Uterus (tissue), 4 donors: ENCODE data around the gene COG7. TPM values are rescaled to one million over a fixed set of nuclear protein-coding genes. Genes with fewer than 3 reads are reported as not detected.
"Not testable (repeated sequence)": the region's sequence is repeated elsewhere in the genome, so short reads cannot be mapped to it uniquely, and the experiment has no call there.

Source experiments
- DNase-seq, 2 donors: peaks; one replicate each; pipeline ENCODE4 v3.0.0-alpha.2; 2019 to 2020
- H3K27ac ChIP-seq, 2 donors: fragments of 200-600 bp; sonication (generic); 1 replicate in 1 of 2; 2 replicates in 1 of 2; pipeline ENCODE4 v1.5.1; 2016 to 2018
- H3K27me3 ChIP-seq, 2 donors: fragments of 200-600 bp; sonication (generic); one replicate each; pipeline ENCODE4 v1.5.1; 2018 to 2019; ENCODE audit warnings: control low read depth in 1 of 2
- H3K36me3 ChIP-seq, 2 donors: fragments of 200-600 bp; sonication (generic); one replicate each; pipeline ENCODE4 v1.5.1; 2019; ENCODE audit warnings: control low read depth in 1 of 2
- H3K4me1 ChIP-seq, 2 donors: fragments of 200-600 bp; sonication (generic); one replicate each; pipeline ENCODE4 v1.5.1; 2018 to 2019; ENCODE audit warnings: control low read depth in 1 of 2
- H3K4me3 ChIP-seq, 2 donors: fragments of 200-600 bp; sonication (generic); 1 replicate in 1 of 2; 2 replicates in 1 of 2; pipeline ENCODE4 v1.5.1; 2018 to 2019; ENCODE audit warnings: mild to moderate bottlenecking in 1 of 2
- H3K9me3 ChIP-seq, 2 donors: fragments of 200-600 bp; sonication (generic); one replicate each; pipeline ENCODE4 v1.5.1; 2019; ENCODE audit warnings: control low read depth in 1 of 2
- CTCF ChIP-seq, 4 experiments: fragments of 200-600 bp in 2 of 4; fragments of 450-650 bp in 2 of 4; sonication (generic) in 2 of 4; IDR thresholded peaks; one replicate each; pipeline ENCODE4 v1.5.1; 2016 to 2019; ENCODE audit warnings: antibody characterized with exemption in 4 of 4, mild to moderate bottlenecking in 2 of 4, moderate library complexity in 1 of 4
- POLR2A ChIP-seq, 2 donors: fragments of 450-650 bp; IDR thresholded peaks; one replicate each; pipeline ENCODE4 v1.6.1; 2016; ENCODE audit warnings: antibody characterized with exemption in 2 of 2, mild to moderate bottlenecking in 1 of 2, moderate library complexity in 1 of 2
- intact Hi-C: fragments of 100-400 bp; cut with DNase I; formaldehyde crosslinking; loops from one replicate; pipeline ENCODE4 v1.15.1; 2023; ENCODE audit warnings: low total_unique reads
- total RNA-seq, 4 donors: library from RNA; depleted of rRNA in 3 of 4; stranded (reverse); fragments of >200 nt in 3 of 4; gene quantifications; one replicate each; pipeline versions ENCODE4 v1.1.0 to v1.2.4, GENCODE V29; 2014 to 2023
- donor health status: DM: yes; HTN: yes; CAD: no.

The COG7 gene
- total RNA-seq, 4 donors from 2014 or later, result 11.5 to 393 (median 32.2) TPM

- Histone ChIP-seq H3K4me1 (no peaks in the 10 kb centered on the region), H3K27me3 (no peaks in the 10 kb centered on the region), H3K27ac (peak overlapping the region in 1 of 2 donors; percentile 56), H3K9me3 (no peaks in the 10 kb centered on the region), H3K4me3 (no peak overlapping the region), H3K36me3 (no peaks in the 10 kb centered on the region)
- intact Hi-C loops, result no loop called here
- no peak for DNase-seq
- TF ChIP-seq POLR2A (IDR thresholded peaks at IDR 0.05), result no peak
- no peak for TF ChIP-seq CTCF (IDR thresholded peaks at IDR 0.05)
Measured at GRCh38 chr16:23394141-23394831, 58.7 kb downstream of the COG7 start.

GRCh38 chr16:23392223-23392600 lies 60.8 kb downstream of the COG7 start:
- Histone ChIP-seq H3K9me3 (no peaks in the 10 kb centered on the region), H3K27me3 (no peaks in the 10 kb centered on the region), H3K27ac (peak overlapping the region in 1 of 2 donors; percentile 56), H3K4me3 (no peak overlapping the region), H3K36me3 (no peaks in the 10 kb centered on the region), H3K4me1 (no peaks in the 10 kb centered on the region)
- no peak for TF ChIP-seq POLR2A (IDR thresholded peaks at IDR 0.05)
- no peak for TF ChIP-seq CTCF (IDR thresholded peaks at IDR 0.05)
- intact Hi-C loops, result no loop called here
- no peak for DNase-seq

GRCh38 chr16:23391381-23392222 lies 61.4 kb downstream of the COG7 start:
- Histone ChIP-seq H3K4me1 (no peaks in the 10 kb centered on the region), H3K27ac (no peak overlapping the region), H3K27me3 (no peaks in the 10 kb centered on the region), H3K4me3 (no peak overlapping the region), H3K36me3 (no peaks in the 10 kb centered on the region), H3K9me3 (no peaks in the 10 kb centered on the region)
- DNase-seq, result no peak
- intact Hi-C loops, result no loop called here
- TF ChIP-seq POLR2A (IDR thresholded peaks at IDR 0.05) (no peak), CTCF (IDR thresholded peaks at IDR 0.05) (no peak)

GRCh38 chr16:23389936-23390335 lies 63.1 kb downstream of the COG7 start:
- H3K27ac ChIP-seq, H3K36me3 ChIP-seq, H3K9me3 ChIP-seq, H3K4me1 ChIP-seq, intact Hi-C loops, H3K27me3 ChIP-seq, H3K4me3 ChIP-seq, DNase-seq: not testable (repeated sequence)

- Histone ChIP-seq H3K27ac (no peak overlapping the region), H3K4me3 (no peak overlapping the region), H3K27me3 (no peaks in the 10 kb centered on the region), H3K9me3 (no peaks in the 10 kb centered on the region), H3K4me1 (no peaks in the 10 kb centered on the region), H3K36me3 (no peaks in the 10 kb centered on the region)
- no peak for DNase-seq
- TF ChIP-seq POLR2A (IDR thresholded peaks at IDR 0.05) (no peak), CTCF (IDR thresholded peaks at IDR 0.05) (no peak)
- intact Hi-C loops, result no loop called here
Measured at GRCh38 chr16:23389201-23389600, 63.8 kb downstream of the COG7 start.
